HCT116 (cell line): ENCODE results near the gene KRTAP9-9. TPM values are rescaled to one million over a fixed set of nuclear protein-coding genes. Genes with fewer than 3 reads are reported as not detected.
"Not testable (repeated sequence)": the region's sequence is repeated elsewhere in the genome, so short reads cannot be mapped to it uniquely, and the experiment has no call there.

Experiments used
- ATAC-seq: fragments of 200-7000 bp; cut with Tn5 transposase; 2 replicates; pipeline ENCODE4 v1.9.1; 2020; ENCODE audit warnings: mild to moderate bottlenecking, moderate library complexity
- BruUV-seq: library from RNA; stranded (reverse); fragments of 400-500 nt; replicated peaks from 2 replicates; lab custom pipeline; 2021; lab: Mats Ljungman, UMichigan
- CTCF ChIA-PET: fragments of 300-600 bp; sonication (Branson Sonifier 250); formaldehyde crosslinking; loops from one replicate; lab custom pipeline; 2021; ENCODE audit warnings: antibody characterized with exemption; lab: Charles Lee
- POLR2A ChIA-PET: fragments of 300-600, 350-600 bp; sonication (Branson Sonifier 250); formaldehyde crosslinking; loops from one replicate; lab custom pipeline; 2021; ENCODE audit warnings: antibody characterized with exemption; lab: Charles Lee
- RAD21 ChIA-PET, 2 experiments: fragments of 300-600 bp; sonication (Branson Sonifier 250); formaldehyde crosslinking; loops; one replicate each; lab custom pipeline; 2023; ENCODE audit warnings: low total read pairs in 2 of 2; ENCODE audit not compliant: uncharacterized antibody in 2 of 2, unreplicated experiment in 2 of 2, low non-redundant PET in 1 of 2; lab: Charles Lee
- DNase-seq: peaks from one replicate; pipeline ENCODE4 v3.0.0-alpha.2; 2010; ENCODE audit warnings: low read depth, low spot score
- H2AFZ ChIP-seq: fragments of 200-600 bp; shearing (Covaris generic), sonication (generic); 2 replicates; pipeline ENCODE4 v1.6.1; 2017; ENCODE audit warnings: low read depth, mixed run types, mixed read lengths, antibody characterized with exemption, low read length; ENCODE audit not compliant: poor library complexity, severe bottlenecking
- H3K27ac ChIP-seq: 2 replicates; pipeline ENCODE4 v1.5.1; 2012; ENCODE audit warnings: low read depth, low read length
- H3K27me3 ChIP-seq: fragments of 200-600 bp; sonication (generic); 2 replicates; pipeline ENCODE4 v1.6.1; 2016; ENCODE audit warnings: mixed run types, low read length, mixed read lengths; ENCODE audit not compliant: insufficient read depth
- H3K36me3 ChIP-seq, 2 experiments: fragments of 200-500 bp in 1 of 2; fragments of 200-600 bp in 1 of 2; sonication (Bioruptor generic) in 1 of 2; sonication (generic) in 1 of 2; 2 replicates each; pipeline versions ENCODE4 v1.5.1 to v1.6.1; 2014 to 2016; ENCODE audit warnings: low read length in 2 of 2, inconsistent platforms in 1 of 2, mixed read lengths in 1 of 2, mixed run types in 1 of 2; ENCODE audit not compliant: insufficient read depth in 2 of 2, control insufficient read depth in 1 of 2
- H3K4me1 ChIP-seq, 2 experiments: fragments of 200-600 bp in 1 of 2; sonication (generic) in 1 of 2; 2 replicates each; pipeline versions ENCODE4 v1.5.1 to v1.6.1; 2012 to 2017; ENCODE audit warnings: low read length in 2 of 2, inconsistent platforms in 1 of 2, mild to moderate bottlenecking in 1 of 2, mixed read lengths in 1 of 2, mixed run types in 1 of 2, moderate library complexity in 1 of 2; ENCODE audit not compliant: insufficient read depth in 2 of 2, control insufficient read depth in 1 of 2
- H3K4me2 ChIP-seq: fragments of 200-600 bp; sonication (generic); 2 replicates; pipeline ENCODE4 v1.6.1; 2017; ENCODE audit warnings: mixed run types, low read length, mixed read lengths
- H3K4me3 ChIP-seq, 2 experiments: fragments of 200-600 bp in 1 of 2; sonication (generic) in 1 of 2; replicated peaks in 1 of 2; 2 replicates each; pipeline ENCODE4 v1.5.1; 2011 to 2016; ENCODE audit warnings: low read length in 2 of 2, control low read depth in 1 of 2, low read depth in 1 of 2, mild to moderate bottlenecking in 1 of 2, mixed read lengths in 1 of 2, mixed run types in 1 of 2
- H3K79me2 ChIP-seq: fragments of 200-600 bp; sonication (generic); 2 replicates; pipeline ENCODE4 v1.6.1; 2017; ENCODE audit warnings: mild to moderate bottlenecking, mixed run types, low read length, moderate library complexity, mixed read lengths; ENCODE audit not compliant: insufficient read depth
- H3K9ac ChIP-seq: fragments of 200-600 bp; sonication (generic); 2 replicates; pipeline ENCODE4 v1.6.1; 2016; ENCODE audit warnings: low read length, mixed read lengths
- H3K9me2 ChIP-seq: fragments of 200-600 bp; sonication (generic), shearing (Covaris generic); 2 replicates; pipeline ENCODE4 v1.6.1; 2017; ENCODE audit warnings: mixed run types, mild to moderate bottlenecking, moderate library complexity; ENCODE audit not compliant: insufficient read depth
- H3K9me3 ChIP-seq, 2 experiments: fragments of 200-500 bp in 1 of 2; fragments of 200-600 bp in 1 of 2; sonication (Bioruptor generic) in 1 of 2; sonication (generic) in 1 of 2; 2 replicates each; pipeline ENCODE4 v1.6.1; 2014 to 2017; ENCODE audit warnings: low read length in 2 of 2, mixed read lengths in 2 of 2, inconsistent platforms in 1 of 2, low read depth in 1 of 2, mild to moderate bottlenecking in 1 of 2, mixed run types in 1 of 2, moderate library complexity in 1 of 2; ENCODE audit not compliant: control insufficient read depth in 1 of 2, insufficient read depth in 1 of 2
- H4K20me1 ChIP-seq: fragments of 200-600 bp; sonication (generic), shearing (Covaris generic); 2 replicates; pipeline ENCODE4 v1.6.1; 2017; ENCODE audit warnings: mixed run types, mild to moderate bottlenecking, moderate library complexity; ENCODE audit not compliant: insufficient read depth
- CBX3 ChIP-seq: IDR thresholded peaks from 2 replicates; pipeline ENCODE4 v1.6.1; 2012; ENCODE audit warnings: low read depth
- CEBPB ChIP-seq: IDR thresholded peaks from 2 replicates; pipeline ENCODE4 v1.6.1; 2012; ENCODE audit warnings: low read depth
- CTCF ChIP-seq, 3 experiments: fragments of 200-600 bp in 1 of 3; sonication (generic) in 1 of 3; IDR thresholded peaks in 2 of 3; conservative IDR thresholded peaks in 1 of 3; 2 replicates each; pipeline ENCODE4 v1.5.1; 2012 to 2017; ENCODE audit warnings: low read depth in 2 of 3, low read length in 2 of 3, antibody characterized with exemption in 1 of 3, borderline replicate concordance in 1 of 3, control low read depth in 1 of 3, mild to moderate bottlenecking in 1 of 3, mixed read lengths in 1 of 3, mixed run types in 1 of 3, moderate library complexity in 1 of 3; ENCODE audit not compliant: insufficient read depth in 1 of 3
- JUND ChIP-seq: IDR thresholded peaks from 2 replicates; pipeline ENCODE4 v1.6.1; 2012
- RAD21 ChIP-seq: IDR thresholded peaks from 2 replicates; pipeline ENCODE4 v1.6.1; 2012; ENCODE audit warnings: low read depth, mild to moderate bottlenecking
- SIN3A ChIP-seq: IDR thresholded peaks from 2 replicates; pipeline ENCODE4 v1.6.1; 2012; ENCODE audit warnings: low read depth
- TCF7L2 ChIP-seq: IDR thresholded peaks from 2 replicates; pipeline ENCODE4 v1.7.0; 2011; ENCODE audit warnings: borderline replicate concordance, inconsistent platforms; ENCODE audit not compliant: insufficient read depth, insufficient read length; ENCODE audit errors: extremely low read depth
- ZBTB33 ChIP-seq: IDR thresholded peaks from 2 replicates; pipeline ENCODE4 v1.6.1; 2011; ENCODE audit warnings: mild to moderate bottlenecking, low read length, moderate library complexity; ENCODE audit not compliant: insufficient replicate concordance; ENCODE audit errors: extremely low read depth
- intact Hi-C: fragments of 100-400 bp; cut with micrococcal nuclease; formaldehyde crosslinking; loops from 2 replicates; pipeline ENCODE4 v1.10.0; 2022
- total RNA-seq: library from RNA; stranded (reverse); gene quantifications from one replicate; pipeline ENCODE4 v1.2.1, GENCODE V29; 2021; ENCODE audit not compliant: unreplicated experiment
- TF ChIP-seq, protein P1 (sequence below): IDR thresholded peaks from 2 replicates; pipeline ENCODE4 v1.6.1; 2012; ENCODE audit warnings: low read depth

The KRTAP9-9 gene
- total RNA-seq, 1 experiment from 2014 or later = not detected

DNA sequence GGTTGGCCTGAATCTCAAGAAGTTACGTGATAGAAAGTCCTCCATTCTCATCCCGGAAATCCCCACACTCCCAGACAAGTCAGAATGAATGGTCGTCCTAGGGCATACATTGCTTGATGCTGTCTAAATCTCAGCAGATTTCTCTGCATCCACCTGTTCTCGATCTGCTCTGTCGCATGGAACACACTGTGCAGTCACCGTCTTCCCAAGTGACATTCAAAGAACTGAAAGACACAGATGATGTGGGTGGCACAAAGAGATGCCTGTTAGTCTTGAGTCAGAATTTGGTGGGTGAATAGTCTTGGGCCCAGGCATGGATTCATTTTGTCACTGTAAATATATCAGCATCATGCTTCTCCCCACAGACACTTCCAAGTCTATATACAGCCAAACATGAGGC lies 23.5 kb upstream of the KRTAP9-9 start:
- Histone ChIP-seq H3K36me3 (no peaks in the 10 kb centered on the region), H3K9ac (no peak overlapping the region), H3K9me3 (no peaks in the 10 kb centered on the region), H3K79me2 (no peaks in the 10 kb centered on the region), H4K20me1 (no peaks in the 10 kb centered on the region), H3K9me2 (no peaks in the 10 kb centered on the region), H3K27me3 (no peaks in the 10 kb centered on the region), H3K4me1 (no peaks in the 10 kb centered on the region), H3K4me2 (no peak overlapping the region), H3K4me3 (no peak overlapping the region), H2AFZ (no peak overlapping the region), H3K27ac (no peak overlapping the region)
- no peak for ATAC-seq
- DNase-seq = no peak
- RAD21 ChIA-PET = no interaction called here
- TF ChIP-seq CBX3 (no peak), JUND (no peak), CTCF (IDR thresholded peaks at IDR 0.05 in 2 of 3, conservative IDR thresholded peaks at IDR 0.05 in 1 of 3; ENCODE audit: borderline replicate concordance in 1 of 3, insufficient read depth in 1 of 3, low read depth in 2 of 3, low read length in 2 of 3) (no peak), CEBPB (no peak), TCF7L2 (no peak), ZBTB33 (no peak), SIN3A (no peak), RAD21 (no peak)
- TF ChIP-seq, protein P1, sequence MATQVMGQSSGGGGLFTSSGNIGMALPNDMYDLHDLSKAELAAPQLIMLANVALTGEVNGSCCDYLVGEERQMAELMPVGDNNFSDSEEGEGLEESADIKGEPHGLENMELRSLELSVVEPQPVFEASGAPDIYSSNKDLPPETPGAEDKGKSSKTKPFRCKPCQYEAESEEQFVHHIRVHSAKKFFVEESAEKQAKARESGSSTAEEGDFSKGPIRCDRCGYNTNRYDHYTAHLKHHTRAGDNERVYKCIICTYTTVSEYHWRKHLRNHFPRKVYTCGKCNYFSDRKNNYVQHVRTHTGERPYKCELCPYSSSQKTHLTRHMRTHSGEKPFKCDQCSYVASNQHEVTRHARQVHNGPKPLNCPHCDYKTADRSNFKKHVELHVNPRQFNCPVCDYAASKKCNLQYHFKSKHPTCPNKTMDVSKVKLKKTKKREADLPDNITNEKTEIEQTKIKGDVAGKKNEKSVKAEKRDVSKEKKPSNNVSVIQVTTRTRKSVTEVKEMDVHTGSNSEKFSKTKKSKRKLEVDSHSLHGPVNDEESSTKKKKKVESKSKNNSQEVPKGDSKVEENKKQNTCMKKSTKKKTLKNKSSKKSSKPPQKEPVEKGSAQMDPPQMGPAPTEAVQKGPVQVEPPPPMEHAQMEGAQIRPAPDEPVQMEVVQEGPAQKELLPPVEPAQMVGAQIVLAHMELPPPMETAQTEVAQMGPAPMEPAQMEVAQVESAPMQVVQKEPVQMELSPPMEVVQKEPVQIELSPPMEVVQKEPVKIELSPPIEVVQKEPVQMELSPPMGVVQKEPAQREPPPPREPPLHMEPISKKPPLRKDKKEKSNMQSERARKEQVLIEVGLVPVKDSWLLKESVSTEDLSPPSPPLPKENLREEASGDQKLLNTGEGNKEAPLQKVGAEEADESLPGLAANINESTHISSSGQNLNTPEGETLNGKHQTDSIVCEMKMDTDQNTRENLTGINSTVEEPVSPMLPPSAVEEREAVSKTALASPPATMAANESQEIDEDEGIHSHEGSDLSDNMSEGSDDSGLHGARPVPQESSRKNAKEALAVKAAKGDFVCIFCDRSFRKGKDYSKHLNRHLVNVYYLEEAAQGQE = no peak
- POLR2A ChIA-PET = no interaction called here
- CTCF ChIA-PET = no interaction called here
- BruUV-seq = no TSS peak
- intact Hi-C loops = no loop called here

DNA sequence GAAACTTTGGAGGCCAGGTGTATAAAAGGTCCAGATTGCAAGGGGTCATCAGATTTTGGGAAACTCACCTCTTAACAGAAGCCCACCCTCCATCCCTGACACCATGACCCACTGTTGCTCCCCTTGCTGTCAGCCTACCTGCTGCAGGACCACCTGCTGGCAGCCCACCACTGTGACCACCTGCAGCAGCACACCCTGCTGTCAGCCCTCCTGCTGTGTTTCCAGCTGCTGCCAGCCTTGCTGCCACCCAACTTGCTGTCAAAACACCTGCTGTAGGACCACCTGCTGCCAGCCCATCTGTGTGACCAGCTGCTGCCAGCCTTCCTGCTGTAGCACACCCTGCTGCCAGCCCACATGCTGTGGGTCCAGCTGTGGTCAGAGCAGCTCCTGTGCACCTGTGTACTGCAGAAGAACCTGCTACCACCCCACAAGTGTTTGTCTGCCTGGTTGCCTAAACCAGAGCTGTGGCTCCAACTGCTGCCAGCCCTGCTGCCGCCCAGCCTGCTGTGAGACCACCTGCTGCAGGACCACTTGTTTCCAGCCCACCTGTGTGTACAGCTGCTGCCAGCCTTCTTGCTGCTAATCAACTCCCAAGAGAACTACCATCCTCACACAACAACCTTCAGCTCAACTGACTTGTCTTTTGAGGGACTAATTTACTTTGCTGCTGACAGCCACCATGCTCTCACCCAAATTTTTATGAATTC lies 22.6 kb upstream of the KRTAP9-9 start, which contains the start of gene KRTAP9-3:
TSS of gene KRTAP9-3 (plus strand) at position 51 of the 707 bp plus-strand sequence. CDS start at position 104, 53 bp downstream.
- H3K36me3 ChIP-seq, H3K9ac ChIP-seq, H3K4me3 ChIP-seq, ATAC-seq, H3K9me3 ChIP-seq, POLR2A ChIA-PET, RAD21 ChIA-PET, H3K4me2 ChIP-seq, H3K27ac ChIP-seq, BruUV-seq, CTCF ChIA-PET, H3K79me2 ChIP-seq, intact Hi-C loops, H3K27me3 ChIP-seq, H2AFZ ChIP-seq, H4K20me1 ChIP-seq, H3K9me2 ChIP-seq, H3K4me1 ChIP-seq, DNase-seq: not testable (repeated sequence)
